HepG2 (cell line): Measurements from ENCODE around the gene TFRC. TPM values are rescaled to one million over a fixed set of nuclear protein-coding genes. Genes with fewer than 3 reads are reported as not detected.
A peak's percentile ranks its signal among the peaks of the same experiment; 100 is the strongest.

Experiments used
- CREBL2 ChIP-seq: sonication (generic); formaldehyde crosslinking; IDR thresholded peaks from 2 replicates; pipeline ENCODE4 v1.8.1; 2023; ENCODE audit warnings: missing genetic modification reagents, mild to moderate bottlenecking, borderline replicate concordance
- DNMT1 ChIP-seq: sonication (generic); formaldehyde crosslinking; IDR thresholded peaks from 2 replicates; pipeline ENCODE4 v1.5.1; 2020; ENCODE audit warnings: mild to moderate bottlenecking, missing genetic modification reagents
- DPF2 ChIP-seq: sonication (generic); formaldehyde crosslinking; IDR thresholded peaks from 2 replicates; pipeline ENCODE4 v1.4.0; 2020; ENCODE audit warnings: mild to moderate bottlenecking, low read depth, missing genetic modification reagents, borderline replicate concordance
- GABPA ChIP-seq, 2 experiments: IDR thresholded peaks; 2 replicates each; pipeline ENCODE4 v1.6.1; 2011 to 2016; ENCODE audit warnings: low read depth in 2 of 2, low read length in 1 of 2, missing biosample characterization in 1 of 2, missing genetic modification characterization in 1 of 2
- HDAC6 ChIP-seq: fragments of 200-600 bp; sonication (generic); IDR thresholded peaks from 2 replicates; pipeline ENCODE4 v1.7.0; 2017; ENCODE audit warnings: mild to moderate bottlenecking, antibody characterized with exemption, low read length, low read depth
- HIC2 ChIP-seq: sonication (generic); formaldehyde crosslinking; IDR thresholded peaks from 2 replicates; pipeline ENCODE4 v1.9.0; 2022; ENCODE audit warnings: low read depth, missing genetic modification reagents
- KAT2B ChIP-seq: fragments of 150-350 bp; IDR thresholded peaks from 2 replicates; pipeline ENCODE4 v1.6.1; 2014; ENCODE audit warnings: low read depth, low read length, borderline replicate concordance
- KDM4B ChIP-seq: sonication (generic); formaldehyde crosslinking; IDR thresholded peaks from 2 replicates; pipeline ENCODE4 v1.4.0; 2020; ENCODE audit warnings: missing genetic modification reagents
- KLF6 ChIP-seq: IDR thresholded peaks from 2 replicates; pipeline ENCODE4 v1.8.0; 2016; ENCODE audit warnings: missing biosample characterization, missing genetic modification reagents
- MAFF ChIP-seq: IDR thresholded peaks from 2 replicates; pipeline ENCODE4 v1.6.1; 2011; ENCODE audit warnings: low read depth, low read length, improper control_type of control experiment
- MEIS2 ChIP-seq: sonication (generic); formaldehyde crosslinking; IDR thresholded peaks from 2 replicates; pipeline ENCODE4 v1.9.0; 2021; ENCODE audit warnings: mild to moderate bottlenecking, missing genetic modification reagents
- SMARCC2 ChIP-seq: fragments of 450-650 bp; IDR thresholded peaks from 2 replicates; pipeline ENCODE4 v1.6.1; 2017; ENCODE audit warnings: antibody characterized with exemption, mild to moderate bottlenecking
- TERF1 ChIP-seq: sonication (generic); formaldehyde crosslinking; IDR thresholded peaks from 2 replicates; pipeline ENCODE4 v1.8.0; 2022; ENCODE audit warnings: mild to moderate bottlenecking, missing genetic modification reagents, moderate library complexity
- ZBTB20 ChIP-seq: sonication (generic); formaldehyde crosslinking; IDR thresholded peaks from 2 replicates; pipeline ENCODE4 v1.8.1; 2023; ENCODE audit warnings: missing genetic modification reagents, low read depth, mild to moderate bottlenecking, borderline replicate concordance
- ZNF296 ChIP-seq: sonication (generic); formaldehyde crosslinking; conservative IDR thresholded peaks from 2 replicates; pipeline ENCODE4 v1.5.0; 2020; ENCODE audit warnings: mild to moderate bottlenecking, missing genetic modification reagents
- ZNF619 ChIP-seq: sonication (generic); formaldehyde crosslinking; IDR thresholded peaks from 2 replicates; pipeline ENCODE4 v1.4.0; 2020; ENCODE audit warnings: mild to moderate bottlenecking, missing genetic modification reagents
- ZNF629 ChIP-seq: sonication (generic); formaldehyde crosslinking; conservative IDR thresholded peaks from 2 replicates; pipeline ENCODE4 v1.5.0; 2020; ENCODE audit warnings: missing genetic modification reagents
- ZNF788 ChIP-seq: sonication (generic); formaldehyde crosslinking; IDR thresholded peaks from 2 replicates; pipeline ENCODE4 v1.5.0; 2020; ENCODE audit warnings: mild to moderate bottlenecking, missing genetic modification reagents, borderline replicate concordance
- polyA plus RNA-seq, 8 experiments: library from polyadenylated mRNA; depleted of rRNA in 3 of 8; stranded (reverse) in 7 of 8; unstranded in 1 of 8; fragments of >200 nt; fragmentation: Illumina TruSeq in 4 of 8; extraction: Trizol in 4 of 8; gene quantifications; 2 replicates each; pipeline versions ENCODE4 v1.2.1 to v1.2.3, GENCODE V29; 2011 to 2016; ENCODE audit warnings: low read depth in 4 of 8, missing spikeins in 1 of 8, mixed read lengths in 1 of 8; ENCODE audit not compliant: insufficient read depth in 1 of 8
- total RNA-seq, 5 experiments: library from RNA; depleted of rRNA; stranded (reverse); fragments of >200 nt; fragmentation: Illumina TruSeq; extraction: Trizol; gene quantifications; 2 replicates each; pipeline ENCODE4 v1.2.3, GENCODE V29; 2016; ENCODE audit warnings: low read depth in 1 of 5
- TF ChIP-seq, protein P1 (sequence below): sonication (generic); formaldehyde crosslinking; IDR thresholded peaks from 2 replicates; pipeline ENCODE4 v1.8.0; 2022; ENCODE audit warnings: mild to moderate bottlenecking, missing genetic modification reagents
- TF ChIP-seq, protein P2 (sequence below): IDR thresholded peaks from 2 replicates; pipeline ENCODE4 v1.6.1; 2016; ENCODE audit warnings: mild to moderate bottlenecking, missing biosample characterization, missing genetic modification reagents
- TF ChIP-seq, protein P3 (sequence below): IDR thresholded peaks from 2 replicates; pipeline ENCODE4 v1.6.1; 2016; ENCODE audit warnings: control low read depth
- TF ChIP-seq, protein P4 (sequence below): sonication (generic); formaldehyde crosslinking; IDR thresholded peaks from 2 replicates; pipeline ENCODE4 v1.5.0; 2020; ENCODE audit warnings: mild to moderate bottlenecking, missing genetic modification reagents, borderline replicate concordance

TFRC gene
- total and polyA plus RNA-seq, 2 of the 13 experiments (the other 11 are each of a cell fraction or from before 2014, with no cell fraction given) = 188 to 274 TPM

DNA sequence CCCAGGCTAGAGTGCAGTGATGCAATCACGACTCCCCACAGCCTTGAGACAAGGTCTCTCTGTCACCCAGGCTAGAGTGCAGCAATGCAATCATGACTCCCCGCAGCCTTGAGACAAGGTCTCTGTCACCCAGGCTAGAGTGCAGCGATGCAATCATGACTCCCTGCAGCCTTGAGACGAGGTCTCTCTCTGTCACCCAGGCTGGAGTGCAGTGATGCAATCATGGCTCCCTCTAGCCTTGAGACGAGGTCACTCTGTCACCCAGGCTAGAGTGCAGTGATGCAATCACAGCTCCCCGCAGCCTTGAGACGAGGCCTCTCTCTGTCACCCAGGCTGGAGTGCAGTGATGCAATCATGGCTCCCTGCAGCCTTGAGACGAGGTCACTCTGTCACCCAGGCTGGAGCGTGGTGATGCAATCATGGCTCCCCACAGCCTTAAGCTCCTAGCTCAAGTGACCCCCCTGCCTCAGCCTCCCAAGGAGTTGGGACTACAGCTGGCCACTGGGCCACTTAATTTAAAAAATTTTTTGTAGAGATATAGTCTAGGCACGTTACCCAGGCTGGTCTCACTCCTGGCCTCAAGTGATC is 26.1 kb downstream of the TFRC start (continued):
- TF ChIP-seq ZBTB20 (CRISPR knock-in tag) = peak; percentile 91; the same call in 1 of the 2 replicates
- TF ChIP-seq ZNF629 (CRISPR knock-in tag) = no peak
- TF ChIP-seq GABPA (IDR thresholded peaks at IDR 0.05; ENCODE audit: low read depth, low read length) = no peak
- peak; percentile 57 for TF ChIP-seq GABPA (CRISPR knock-in tag; IDR thresholded peaks at IDR 0.05; ENCODE audit: low read depth)
- TF ChIP-seq KAT2B = no peak
- peak; percentile 97 for TF ChIP-seq KDM4B (CRISPR knock-in tag)
- TF ChIP-seq DPF2 (CRISPR knock-in tag) = peak; percentile 97
- no peak for TF ChIP-seq CREBL2
- TF ChIP-seq HDAC6 = no peak
- TF ChIP-seq, protein P1, sequence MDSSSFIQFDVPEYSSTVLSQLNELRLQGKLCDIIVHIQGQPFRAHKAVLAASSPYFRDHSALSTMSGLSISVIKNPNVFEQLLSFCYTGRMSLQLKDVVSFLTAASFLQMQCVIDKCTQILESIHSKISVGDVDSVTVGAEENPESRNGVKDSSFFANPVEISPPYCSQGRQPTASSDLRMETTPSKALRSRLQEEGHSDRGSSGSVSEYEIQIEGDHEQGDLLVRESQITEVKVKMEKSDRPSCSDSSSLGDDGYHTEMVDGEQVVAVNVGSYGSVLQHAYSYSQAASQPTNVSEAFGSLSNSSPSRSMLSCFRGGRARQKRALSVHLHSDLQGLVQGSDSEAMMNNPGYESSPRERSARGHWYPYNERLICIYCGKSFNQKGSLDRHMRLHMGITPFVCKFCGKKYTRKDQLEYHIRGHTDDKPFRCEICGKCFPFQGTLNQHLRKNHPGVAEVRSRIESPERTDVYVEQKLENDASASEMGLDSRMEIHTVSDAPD (CRISPR knock-in tag) = no peak
- TF ChIP-seq, protein P2, sequence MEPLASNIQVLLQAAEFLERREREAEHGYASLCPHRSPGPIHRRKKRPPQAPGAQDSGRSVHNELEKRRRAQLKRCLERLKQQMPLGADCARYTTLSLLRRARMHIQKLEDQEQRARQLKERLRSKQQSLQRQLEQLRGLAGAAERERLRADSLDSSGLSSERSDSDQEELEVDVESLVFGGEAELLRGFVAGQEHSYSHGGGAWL (CRISPR knock-in tag) = no peak
- TF ChIP-seq, protein P3, sequence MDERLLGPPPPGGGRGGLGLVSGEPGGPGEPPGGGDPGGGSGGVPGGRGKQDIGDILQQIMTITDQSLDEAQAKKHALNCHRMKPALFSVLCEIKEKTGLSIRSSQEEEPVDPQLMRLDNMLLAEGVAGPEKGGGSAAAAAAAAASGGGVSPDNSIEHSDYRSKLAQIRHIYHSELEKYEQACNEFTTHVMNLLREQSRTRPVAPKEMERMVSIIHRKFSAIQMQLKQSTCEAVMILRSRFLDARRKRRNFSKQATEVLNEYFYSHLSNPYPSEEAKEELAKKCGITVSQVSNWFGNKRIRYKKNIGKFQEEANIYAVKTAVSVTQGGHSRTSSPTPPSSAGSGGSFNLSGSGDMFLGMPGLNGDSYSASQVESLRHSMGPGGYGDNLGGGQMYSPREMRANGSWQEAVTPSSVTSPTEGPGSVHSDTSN = peak; percentile 66
- TF ChIP-seq ZNF788 (CRISPR knock-in tag) = peak; percentile 99
- no peak for TF ChIP-seq ZNF619
- TF ChIP-seq KLF6 (CRISPR knock-in tag) = peak; percentile 92
- TF ChIP-seq MAFF = no peak
- TF ChIP-seq SMARCC2 = no peak
- peak; percentile 71; the same call in 1 of the 2 replicates for TF ChIP-seq HIC2
- peak; percentile 99 for TF ChIP-seq DNMT1 (CRISPR knock-in tag)
- peak; percentile 90; the same call in 1 of the 2 replicates for TF ChIP-seq MEIS2
- no peak for TF ChIP-seq TERF1 (CRISPR knock-in tag)
- TF ChIP-seq, protein P4, sequence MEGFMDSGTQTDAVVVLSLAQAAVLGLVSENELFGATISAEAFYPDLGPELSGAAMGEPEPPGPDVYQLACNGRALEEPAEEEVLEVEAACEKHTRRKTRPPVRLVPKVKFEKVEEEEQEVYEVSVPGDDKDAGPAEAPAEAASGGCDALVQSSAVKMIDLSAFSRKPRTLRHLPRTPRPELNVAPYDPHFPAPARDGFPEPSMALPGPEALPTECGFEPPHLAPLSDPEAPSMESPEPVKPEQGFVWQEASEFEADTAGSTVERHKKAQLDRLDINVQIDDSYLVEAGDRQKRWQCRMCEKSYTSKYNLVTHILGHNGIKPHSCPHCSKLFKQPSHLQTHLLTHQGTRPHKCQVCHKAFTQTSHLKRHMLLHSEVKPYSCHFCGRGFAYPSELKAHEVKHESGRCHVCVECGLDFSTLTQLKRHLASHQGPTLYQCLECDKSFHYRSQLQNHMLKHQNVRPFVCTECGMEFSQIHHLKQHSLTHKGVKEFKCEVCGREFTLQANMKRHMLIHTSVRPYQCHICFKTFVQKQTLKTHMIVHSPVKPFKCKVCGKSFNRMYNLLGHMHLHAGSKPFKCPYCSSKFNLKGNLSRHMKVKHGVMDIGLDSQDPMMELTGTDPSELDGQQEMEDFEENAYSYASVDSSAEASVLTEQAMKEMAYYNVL (CRISPR knock-in tag) = peak; percentile 90; the same call in 1 of the 2 replicates
- TF ChIP-seq ZNF296 (CRISPR knock-in tag) = no peak
